Pulmonary artery endothelial cell (primary cell): ENCODE results near the gene SLC29A1. TPM values are rescaled to one million over a fixed set of nuclear protein-coding genes. Genes with fewer than 3 reads are reported as not detected.
A peak's percentile ranks its signal among the peaks of the same experiment; 100 is the strongest.
"Not testable (repeated sequence)": the region's sequence is repeated elsewhere in the genome, so short reads cannot be mapped to it uniquely, and the experiment has no call there.

ENCODE experiments used
- DNase-seq: peaks from one replicate; pipeline ENCODE4 v3.0.0-alpha.2; 2011; ENCODE audit warnings: low read depth, low spot score
- total RNA-seq: library from RNA; depleted of rRNA; stranded (reverse); fragments of >200 nt; gene quantifications from 2 replicates; pipeline ENCODE4 v1.2.3, GENCODE V29; 2014

The SLC29A1 gene
- total RNA-seq, 1 donor from 2014 or later, result 88.4 TPM

DNA sequence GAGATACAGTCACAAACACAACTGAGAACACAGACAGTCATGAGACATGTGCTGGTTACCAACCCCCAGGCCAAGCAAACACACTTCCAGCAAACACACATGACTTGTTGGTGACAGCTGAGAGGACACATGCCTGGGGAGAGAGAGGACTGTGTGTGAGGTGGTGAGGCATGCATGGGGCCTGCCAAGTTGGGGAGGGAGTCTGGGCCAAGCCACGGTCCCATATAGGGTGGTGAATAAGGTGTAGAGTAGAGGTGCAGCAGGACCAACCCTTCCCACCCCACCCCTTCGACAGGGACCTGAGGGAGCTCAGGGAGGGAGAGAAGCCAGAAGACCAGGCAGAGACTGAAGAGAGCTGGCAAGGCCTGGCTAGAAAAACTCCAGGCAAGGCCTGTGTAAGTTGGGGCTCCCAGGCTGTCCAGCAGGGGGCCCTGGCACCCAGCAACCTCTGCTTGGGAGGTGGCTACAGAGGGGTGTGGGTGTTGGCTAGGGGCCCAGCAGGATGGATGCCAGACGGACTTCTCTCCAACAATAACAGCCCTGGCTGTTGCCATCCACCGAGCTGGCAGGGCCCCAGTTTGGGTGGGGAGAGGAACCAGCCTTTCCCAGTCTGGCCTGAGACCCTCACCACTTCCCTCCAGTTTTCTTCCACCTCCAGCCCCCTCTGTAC lies 2.0 kb upstream of the SLC29A1 start:
- DNase-seq, result peak; percentile 81

DNA sequence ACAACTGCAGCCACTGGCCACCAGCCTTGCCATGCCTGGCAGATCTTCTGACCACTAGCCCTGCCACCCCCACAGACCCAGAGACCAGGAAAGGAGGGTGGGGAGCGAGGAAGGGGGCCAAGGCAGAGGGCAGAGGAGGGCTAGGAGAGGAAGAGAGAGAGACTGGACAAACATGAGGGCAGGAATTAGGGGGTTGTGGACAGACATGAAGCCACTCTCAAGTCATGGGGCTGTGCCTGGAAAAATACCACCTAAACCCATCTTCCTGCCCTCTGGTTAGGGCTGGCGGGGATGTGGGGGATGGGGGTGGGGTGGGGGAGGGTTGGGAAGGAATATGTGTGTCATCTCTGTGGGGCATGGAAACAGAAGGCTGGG lies 1.4 kb upstream of the SLC29A1 start:
- no peak for DNase-seq

DNA sequence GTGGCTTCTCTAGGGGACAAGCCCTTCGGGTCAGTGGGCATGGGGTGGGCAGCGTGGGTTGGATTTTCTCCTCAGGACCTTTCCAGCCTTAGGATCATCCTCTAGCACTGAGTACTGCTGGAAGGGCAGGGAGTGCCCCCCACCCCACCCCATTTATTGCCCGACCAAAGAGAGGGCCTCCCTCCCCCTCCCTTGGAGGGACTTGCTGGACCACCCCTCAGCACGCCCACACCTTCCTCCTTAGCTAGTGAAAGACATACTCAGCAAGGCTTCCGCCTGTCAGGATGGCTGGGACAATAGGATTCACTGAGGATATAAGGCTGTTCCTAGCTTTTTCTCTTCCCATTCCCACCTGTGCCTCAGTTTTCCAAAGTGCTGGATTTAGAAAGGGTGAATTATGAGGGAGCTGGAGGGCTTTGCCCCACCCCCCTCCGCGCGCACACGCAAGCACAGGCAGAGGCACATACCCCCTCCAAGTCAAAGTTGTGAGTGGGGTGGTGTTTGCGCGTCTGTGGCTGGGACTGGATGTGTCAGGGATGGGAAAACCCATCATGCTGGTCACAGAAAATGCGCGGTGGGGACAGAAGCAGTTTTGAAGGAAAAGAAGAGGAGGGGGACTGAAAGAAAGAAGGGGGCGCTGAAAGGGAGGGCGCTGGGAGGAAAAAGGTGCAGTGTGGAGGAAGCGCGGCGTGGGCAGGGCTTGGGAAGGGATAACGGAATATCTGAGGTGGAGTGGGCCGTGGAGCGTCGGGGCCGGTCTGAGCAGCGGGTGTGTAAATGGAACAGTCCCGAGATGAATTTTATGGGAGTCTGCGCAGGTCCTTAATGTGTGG lies 693 bp upstream of the SLC29A1 start:
- DNase-seq, result no peak

DNA sequence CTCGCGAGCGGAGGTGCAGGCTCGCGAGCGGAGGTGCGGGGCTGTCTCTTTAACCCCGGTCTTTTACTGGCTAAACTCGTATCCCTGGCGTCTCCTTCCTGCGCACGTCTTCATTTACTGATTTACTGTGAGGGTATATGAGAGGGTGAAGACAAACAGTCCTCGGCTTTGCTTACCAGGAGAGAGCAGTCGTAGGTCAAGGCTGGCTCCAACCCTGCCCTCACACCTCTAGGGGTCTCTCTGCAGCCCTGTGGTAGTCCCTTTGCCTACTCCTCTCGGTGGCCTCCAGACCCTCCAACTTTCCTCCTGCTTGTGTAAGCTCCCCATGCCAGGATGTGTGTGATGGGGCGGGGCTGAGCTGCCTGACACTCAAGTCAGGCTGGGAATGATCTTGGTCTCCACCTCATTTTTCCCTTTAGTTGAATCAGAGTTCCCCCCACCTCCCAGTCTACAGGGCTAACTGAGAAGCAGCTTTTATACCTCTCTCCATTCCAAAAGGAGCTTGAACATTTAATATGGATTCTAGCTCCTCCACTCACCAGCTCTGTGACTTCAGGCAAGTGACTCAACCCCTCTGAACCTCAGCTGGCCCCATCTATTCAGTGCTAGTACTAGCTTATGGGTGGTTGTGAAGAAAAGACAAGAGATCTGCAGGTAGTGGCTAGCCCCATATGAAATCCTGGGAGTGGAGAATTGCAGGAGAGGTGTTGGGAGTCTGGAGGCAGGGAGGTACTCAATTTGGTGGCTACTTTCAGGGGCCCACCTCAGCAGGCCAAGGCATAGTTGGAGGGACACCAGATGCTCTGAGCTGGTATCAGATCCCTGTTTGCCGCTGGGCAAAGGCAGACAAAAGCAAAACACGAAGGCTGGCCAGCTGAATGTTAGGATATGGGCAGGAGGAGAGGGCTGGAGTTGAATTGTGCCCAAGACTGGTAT lies 902 bp downstream of the SLC29A1 start:
- no peak for DNase-seq

DNA sequence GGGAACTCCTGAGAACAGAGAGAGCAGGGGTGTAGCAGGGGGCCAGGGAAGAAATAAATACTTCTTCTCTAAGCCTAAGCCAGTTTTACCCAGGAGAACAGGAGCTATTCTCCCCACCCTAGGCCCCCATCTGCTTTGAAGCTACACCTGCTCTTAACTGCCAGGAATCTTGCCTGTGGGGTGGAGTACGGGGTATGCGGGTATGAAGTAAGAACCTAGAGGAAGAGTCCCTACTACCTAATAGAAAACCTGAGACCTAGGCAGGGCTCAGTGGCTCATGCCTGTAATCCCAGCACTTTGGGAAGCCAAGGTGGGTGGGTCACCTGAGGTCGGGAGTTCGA lies 1.5 kb downstream of the SLC29A1 start:
- no peak for DNase-seq

DNA sequence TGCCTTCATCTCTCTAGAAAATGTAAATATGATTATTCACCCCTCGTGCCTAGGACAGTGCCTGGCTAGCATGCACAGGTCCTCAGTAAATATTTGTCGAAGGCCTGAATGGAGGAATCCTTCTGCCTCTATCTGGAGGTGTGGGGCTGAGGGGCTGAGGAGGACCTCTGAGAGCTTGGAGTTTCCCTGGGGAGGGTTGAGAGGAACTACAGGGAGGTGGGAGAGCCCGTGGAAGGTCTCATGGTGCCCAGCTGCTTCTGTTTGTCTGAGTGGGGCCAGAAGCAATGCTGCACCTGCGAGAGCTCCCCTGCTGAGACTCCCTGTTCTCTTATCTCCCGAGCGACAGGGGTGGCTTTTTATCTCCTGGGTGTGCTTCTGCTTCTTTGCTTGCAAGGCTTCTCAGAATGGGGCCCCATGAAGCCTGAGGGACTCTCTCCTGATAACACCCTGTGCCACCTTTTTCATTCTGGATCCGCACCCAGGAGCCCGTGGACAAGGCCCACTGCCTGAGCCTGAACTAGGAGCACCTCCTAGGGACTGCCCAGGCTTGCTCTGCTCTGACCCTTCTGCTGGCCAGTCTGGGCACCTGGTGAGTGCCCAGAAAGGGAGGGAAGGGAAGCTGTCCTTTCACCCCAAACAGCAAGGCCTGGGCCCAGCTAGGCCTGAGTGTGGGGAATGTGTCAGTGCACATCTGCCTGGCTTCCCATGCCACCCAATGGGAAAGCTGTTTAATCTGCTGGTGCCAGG lies 2.4 kb downstream of the SLC29A1 start:
- DNase-seq, result no peak

DNA sequence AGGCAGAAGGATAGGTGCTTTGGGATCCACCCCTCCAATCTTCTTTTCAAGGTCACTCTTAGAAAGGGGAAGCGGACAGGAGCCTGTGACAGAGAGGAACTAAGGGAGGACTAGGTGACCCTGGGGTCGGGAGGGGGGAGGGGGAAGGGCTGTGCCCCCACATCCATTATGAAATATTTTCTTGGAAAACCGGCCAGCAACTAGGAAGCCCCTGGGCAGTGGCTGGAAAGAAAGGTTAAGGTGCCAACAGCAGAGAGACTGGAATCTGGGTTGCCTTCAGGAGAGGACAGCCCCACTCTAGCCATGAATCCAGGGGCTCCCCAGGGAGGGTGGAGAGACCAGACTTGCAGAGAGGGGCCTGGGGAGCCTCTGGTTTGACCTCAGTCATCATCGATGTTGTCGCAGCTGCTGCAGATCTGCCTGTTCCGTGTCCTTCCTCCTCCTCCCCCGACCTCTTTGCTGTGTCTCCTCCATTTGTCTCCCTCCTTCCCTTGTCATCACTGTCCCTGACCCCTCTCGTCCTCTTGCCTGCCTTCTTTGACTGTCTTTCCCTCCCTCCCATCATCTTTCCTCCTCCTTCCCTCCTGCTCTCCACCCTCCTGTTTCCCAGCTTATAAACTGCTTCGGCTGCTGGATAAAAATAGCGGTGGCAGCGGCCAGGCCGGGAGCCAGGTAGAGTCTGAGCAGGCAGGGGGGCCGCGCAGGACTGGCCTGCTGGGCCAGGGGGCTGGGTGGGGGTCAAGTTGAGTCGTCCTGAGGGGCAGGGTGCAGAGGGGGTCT lies 3.2 kb downstream of the SLC29A1 start:
- no peak for DNase-seq

DNA sequence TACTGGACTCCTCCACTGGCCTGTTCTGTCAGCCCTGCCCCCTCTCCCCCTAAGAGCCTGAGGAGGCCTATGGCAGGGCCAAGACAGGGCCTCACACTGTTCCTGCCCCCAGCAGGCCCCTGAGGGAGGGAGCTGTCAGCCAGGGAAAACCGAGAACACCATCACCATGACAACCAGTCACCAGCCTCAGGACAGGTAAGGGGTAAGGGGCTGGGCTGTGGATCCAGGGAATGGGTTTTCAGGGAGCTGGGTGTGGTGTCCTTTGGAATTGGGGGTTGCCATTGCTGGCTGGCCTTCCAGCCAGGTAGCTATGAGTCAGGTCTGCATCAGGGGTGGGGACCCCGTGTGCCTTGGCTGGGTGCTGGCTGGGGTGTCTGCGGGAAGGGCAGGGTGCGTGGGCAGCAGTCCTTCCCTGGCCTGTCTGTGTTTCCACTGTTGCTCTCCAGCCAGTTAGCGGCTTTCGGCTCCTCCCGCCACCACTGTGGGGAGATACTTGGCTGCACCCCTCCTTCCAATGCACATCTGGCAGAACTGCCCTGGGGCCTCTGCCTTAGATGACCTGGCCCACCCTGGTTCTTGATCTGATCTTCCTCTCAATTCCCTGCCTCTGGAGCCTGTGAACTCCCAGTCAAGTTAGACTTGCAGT lies 3.9 kb downstream of the SLC29A1 start:
- no peak for DNase-seq

DNA sequence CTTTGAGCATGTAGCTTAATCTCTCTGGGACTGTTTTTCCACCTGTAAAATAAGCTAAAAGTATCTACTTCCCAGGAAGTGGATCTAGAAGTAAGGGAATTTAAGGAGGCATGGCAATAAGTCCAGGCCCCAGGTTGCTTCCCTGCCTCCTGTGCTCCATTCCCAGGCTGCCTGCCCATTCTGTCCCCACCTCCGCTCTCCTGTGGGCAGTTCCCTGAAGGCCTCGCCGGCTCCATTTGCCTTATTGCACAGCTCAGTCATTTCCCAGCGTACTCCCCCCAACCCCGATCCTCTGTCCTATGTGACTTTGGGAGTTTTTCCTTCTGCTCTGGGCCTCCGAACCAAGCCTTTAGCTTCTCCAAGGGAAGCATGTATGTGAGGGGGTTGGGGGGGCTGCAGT lies 4.6 kb downstream of the SLC29A1 start:
- DNase-seq, result no peak

DNA sequence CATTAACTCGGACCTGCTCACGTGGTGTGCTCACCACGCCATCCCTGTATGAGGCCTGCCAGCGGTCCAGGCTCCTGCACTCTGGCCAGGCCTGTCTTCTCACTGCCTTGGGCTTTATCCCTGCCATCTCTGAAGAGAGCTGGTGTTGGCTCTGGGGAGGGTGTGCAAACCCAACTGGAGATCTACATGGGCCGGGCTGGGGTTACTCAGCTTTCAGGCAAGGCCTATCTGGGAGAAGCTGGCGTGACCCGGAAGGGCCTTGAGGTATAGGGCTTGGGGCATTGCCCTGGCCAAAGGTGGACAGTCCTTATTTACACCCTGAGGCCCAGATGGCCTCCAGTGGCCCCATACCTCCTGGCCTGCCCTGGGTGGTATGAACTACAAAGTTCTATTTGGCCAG lies 5.0 kb downstream of the SLC29A1 start:
- no peak for DNase-seq

DNA sequence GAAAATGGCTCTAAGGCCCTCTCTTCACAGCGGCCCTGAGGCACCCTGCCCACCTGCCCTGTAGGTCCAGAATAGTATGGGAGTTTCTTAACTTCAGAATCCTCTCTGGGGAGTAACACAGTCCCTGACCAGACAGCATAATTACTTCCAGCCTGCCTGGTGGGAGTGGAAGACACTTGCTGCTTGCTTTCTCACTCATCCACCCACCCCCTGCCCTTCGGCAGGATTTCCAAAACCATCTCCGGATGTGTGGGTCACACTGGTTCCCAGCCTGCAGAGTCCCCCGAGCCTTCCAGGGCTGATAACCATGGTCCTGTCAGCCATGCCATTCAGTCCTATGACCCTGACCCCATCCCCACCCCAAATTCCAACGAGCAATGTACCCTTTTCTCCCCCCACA lies 5.4 kb downstream of the SLC29A1 start:
- DNase-seq, result no peak

DNA sequence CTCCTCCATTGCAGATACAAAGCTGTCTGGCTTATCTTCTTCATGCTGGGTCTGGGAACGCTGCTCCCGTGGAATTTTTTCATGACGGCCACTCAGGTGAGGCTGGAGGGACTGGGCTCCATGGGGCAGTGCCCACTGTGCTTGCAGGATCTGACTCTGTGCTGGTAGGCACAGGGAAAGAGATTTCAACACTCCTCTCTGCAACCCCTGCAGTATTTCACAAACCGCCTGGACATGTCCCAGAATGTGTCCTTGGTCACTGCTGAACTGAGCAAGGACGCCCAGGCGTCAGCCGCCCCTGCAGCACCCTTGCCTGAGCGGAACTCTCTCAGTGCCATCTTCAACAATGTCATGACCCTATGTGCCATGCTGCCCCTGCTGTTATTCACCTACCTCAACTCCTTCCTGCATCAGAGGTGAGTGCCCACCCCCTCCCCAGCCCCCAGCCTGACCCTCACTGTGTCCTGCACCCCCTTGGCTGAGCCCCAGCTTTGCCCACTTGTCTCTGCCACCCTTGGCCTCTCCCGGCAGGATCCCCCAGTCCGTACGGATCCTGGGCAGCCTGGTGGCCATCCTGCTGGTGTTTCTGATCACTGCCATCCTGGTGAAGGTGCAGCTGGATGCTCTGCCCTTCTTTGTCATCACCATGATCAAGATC lies 6.1 kb downstream of the SLC29A1 start:
- DNase-seq, result no peak

DNA sequence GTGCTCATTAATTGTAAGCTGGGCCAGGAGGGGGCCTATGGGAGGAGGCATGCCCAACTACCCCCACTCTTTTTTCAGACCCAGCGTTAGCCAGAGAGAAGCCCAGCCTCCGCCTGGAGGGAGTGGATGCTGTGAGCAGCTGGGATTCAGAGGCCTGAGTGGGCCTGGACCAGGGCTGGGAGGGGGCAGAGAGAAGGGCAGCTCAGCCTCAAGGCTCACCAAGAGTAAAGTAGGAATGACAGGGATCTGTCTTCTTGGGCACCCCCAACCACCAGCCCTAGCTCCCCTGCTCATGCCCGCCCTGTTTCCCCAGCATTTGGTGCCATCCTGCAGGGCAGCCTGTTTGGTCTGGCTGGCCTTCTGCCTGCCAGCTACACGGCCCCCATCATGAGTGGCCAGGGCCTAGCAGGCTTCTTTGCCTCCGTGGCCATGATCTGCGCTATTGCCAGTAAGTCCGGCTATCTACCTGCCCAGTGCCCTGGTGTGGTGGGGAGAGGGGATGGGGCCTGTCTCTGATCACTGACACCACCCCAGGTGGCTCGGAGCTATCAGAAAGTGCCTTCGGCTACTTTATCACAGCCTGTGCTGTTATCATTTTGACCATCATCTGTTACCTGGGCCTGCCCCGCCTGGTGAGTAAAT lies 6.8 kb downstream of the SLC29A1 start:
- DNase-seq, result no peak

DNA sequence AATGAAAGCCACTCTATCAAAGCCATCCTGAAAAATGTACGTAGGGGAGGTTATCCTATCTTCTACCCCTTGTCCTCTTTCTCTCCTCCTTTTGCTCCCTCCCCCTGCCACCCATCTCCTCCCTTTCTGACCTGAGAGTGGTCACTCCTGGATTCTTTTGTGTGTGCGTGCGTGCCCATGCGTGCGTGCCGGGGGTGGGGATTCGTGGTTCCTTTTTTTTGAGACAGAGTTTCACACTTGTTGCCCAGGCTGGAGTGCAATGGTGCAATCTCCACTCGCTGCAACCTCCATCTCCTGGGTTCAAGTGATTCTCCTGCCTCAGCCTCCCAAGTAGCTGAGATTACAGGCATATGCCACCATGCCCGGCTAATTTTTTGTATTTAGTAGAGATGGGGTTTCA lies 8.0 kb downstream of the SLC29A1 start:
- not testable (repeated sequence) for DNase-seq

DNA sequence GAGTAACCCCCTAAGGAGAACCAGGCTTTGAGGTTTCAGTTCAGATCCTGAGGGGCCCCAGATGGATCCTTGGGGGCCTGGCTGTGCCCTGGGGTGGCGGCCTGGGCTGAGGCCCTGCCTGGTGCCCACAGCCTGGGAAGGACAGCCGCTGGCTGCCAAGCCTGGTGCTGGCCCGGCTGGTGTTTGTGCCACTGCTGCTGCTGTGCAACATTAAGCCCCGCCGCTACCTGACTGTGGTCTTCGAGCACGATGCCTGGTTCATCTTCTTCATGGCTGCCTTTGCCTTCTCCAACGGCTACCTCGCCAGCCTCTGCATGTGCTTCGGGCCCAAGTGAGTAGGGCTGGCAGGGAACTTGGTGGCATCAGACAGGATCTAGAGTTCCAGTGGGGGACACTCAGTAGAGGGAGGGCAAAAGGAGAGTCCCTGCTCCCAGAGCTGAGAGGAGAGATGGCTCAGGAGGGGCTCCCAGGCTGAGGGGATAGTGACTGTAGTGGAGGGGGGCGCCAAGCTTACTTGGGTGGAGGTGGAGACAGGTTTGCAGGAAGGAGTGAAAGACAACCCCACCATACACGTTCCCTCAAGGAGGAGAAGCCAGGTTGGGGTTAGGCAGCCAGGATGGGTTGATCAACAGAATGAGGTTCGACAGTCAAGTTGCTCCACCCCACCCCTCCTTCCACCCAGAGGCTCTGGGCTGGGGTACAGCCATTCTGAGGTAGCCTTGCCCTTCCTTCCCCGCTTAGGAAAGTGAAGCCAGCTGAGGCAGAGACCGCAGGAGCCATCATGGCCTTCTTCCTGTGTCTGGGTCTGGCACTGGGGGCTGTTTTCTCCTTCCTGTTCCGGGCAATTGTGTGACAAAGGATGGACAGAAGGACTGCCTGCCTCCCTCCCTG lies 9.5 kb downstream of the SLC29A1 start:
- no peak for DNase-seq

DNA sequence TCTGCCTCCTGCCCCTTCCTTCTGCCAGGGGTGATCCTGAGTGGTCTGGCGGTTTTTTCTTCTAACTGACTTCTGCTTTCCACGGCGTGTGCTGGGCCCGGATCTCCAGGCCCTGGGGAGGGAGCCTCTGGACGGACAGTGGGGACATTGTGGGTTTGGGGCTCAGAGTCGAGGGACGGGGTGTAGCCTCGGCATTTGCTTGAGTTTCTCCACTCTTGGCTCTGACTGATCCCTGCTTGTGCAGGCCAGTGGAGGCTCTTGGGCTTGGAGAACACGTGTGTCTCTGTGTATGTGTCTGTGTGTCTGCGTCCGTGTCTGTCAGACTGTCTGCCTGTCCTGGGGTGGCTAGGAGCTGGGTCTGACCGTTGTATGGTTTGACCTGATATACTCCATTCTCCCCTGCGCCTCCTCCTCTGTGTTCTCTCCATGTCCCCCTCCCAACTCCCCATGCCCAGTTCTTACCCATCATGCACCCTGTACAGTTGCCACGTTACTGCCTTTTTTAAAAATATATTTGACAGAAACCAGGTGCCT lies 10.2 kb downstream of the SLC29A1 start:
- DNase-seq, result no peak

DNA sequence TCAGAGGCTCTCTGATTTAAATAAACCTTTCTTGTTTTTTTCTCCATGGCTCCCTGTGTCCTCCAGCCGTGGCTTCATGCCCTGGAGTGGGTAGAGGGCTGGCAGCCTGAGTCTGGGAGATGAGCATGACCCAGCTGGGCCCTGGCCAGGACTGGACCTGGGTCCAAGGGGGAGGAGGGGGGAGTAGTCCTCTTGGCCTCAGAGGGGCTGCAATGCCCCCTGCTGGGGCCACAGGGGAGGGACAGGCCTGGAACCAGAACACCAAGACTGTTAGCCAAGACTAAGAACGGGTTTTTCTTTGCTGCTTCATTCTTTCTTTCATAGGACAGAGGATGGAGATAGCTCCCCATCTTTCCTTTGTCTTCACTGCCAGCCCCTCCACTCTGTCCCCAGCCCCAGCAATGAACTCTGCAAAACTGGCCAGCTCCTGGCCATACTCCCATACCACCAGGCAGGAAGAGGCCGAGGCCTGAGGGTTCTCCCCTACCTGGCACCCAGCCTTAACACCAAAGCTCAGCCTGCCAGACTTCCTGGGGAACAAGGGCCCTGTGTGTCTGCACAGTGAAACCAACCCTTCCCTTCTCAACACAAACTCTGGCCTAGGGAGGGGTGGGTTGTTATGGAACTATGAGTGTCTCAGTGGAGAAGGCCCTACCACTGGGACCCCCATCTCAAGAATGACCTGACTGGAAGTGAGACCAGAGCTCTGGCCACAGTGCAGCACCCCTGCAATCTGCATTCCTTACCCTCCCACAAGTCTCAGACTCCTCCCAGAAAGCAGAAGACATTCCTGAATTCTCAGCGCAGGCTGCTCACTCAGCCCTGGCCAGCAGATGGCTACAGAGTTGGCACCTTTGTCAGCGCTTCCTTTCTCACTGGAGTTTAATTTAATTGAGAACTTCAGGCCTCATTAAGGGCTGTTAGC lies 11.0 kb downstream of the SLC29A1 start:
- DNase-seq, result no peak
